ENCODE measurements around the gene C10orf95. TPM values are rescaled to one million over a fixed set of nuclear protein-coding genes. Genes with fewer than 3 reads are reported as not detected.

The C10orf95 gene
- total and polyA plus RNA-seq, 2 donors (not counting 1 experiment from before 2014, with no cell fraction given): 0.32 to 0.63 TPM

DNA sequence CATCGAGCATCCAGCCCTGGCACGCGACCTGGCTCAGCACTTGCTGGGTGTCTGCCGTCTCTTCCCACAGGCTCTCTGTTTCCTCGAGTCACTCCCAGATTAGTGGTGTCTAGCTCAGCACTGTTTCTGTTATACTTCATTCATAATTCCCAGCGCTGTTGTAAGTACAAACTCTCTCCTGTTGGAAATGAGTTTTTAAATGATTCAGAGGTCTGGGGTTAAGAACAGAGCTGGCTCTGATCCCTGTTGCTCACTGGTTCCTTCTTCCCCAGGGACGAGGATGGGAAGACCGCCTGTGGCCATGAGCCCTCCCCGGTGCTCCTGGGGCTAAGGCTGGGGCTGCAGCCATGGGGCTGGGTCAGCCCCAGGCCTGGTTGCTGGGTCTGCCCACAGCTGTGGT is 17.3 kb upstream of the C10orf95 start:
- H3K9me3 Mint-ChIP-seq (ENCODE audit: insufficient read depth): no peaks in the 10 kb centered on the region

DNA sequence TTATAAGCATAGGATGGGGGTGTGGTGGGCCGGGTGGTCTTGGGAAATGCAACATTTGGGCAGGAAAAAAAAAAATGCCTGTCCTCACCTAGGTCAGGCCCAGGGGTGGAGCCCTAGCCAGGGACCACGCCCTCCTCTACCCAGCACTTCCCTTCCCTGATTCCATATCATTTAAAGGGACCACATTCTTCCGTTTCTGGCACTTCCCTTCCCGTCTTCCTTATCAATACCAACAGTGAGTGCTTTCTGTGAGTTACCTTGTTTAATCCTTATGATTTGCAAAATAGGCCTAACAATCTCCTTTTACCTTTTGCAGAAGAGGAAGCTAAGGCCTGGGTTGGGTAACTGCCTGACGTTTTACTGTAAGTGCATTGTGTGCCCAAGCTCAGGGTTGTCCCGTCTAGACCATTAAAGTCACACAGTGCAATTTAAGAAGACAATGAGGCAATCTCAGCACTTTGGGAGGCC is 16.7 kb upstream of the C10orf95 start:
- DNase-seq (no peak), ATAC-seq (ENCODE audit: low read depth) (no peak)
- no peak overlapping the region for H3K4me3 Mint-ChIP-seq
- ChIA-PET CTCF (interaction anchor here (5.5 kb wide), 1 partner anchor 11 kb away, joined by 22 read pairs; no protein-coding TSS in a partner anchor), POLR2A (no interaction called here)
- no peaks in the 10 kb centered on the region for H3K9me3 Mint-ChIP-seq (ENCODE audit: insufficient read depth)
- peaks cover 0 to under 1% of the 10 kb centered on the region in 2 donors for H3K4me1 ChIP-seq (ENCODE audit: control insufficient read depth in 2 of 2, insufficient read depth in 2 of 2, low read length in 2 of 2)
- intact Hi-C loops (cut with micrococcal nuclease): no loop called here
- H3K27me3 Mint-ChIP-seq: no peaks in the 10 kb centered on the region
- no peaks in the 10 kb centered on the region for H3K79me2 ChIP-seq (ENCODE audit: control insufficient read depth, insufficient read depth, low read length)
- peaks cover 5% of the 10 kb centered on the region for H3K4me1 Mint-ChIP-seq
- H3K36me3 ChIP-seq (replicated peaks in 1 of 2; ENCODE audit: control extremely low read depth in 1 of 2, control insufficient read depth in 1 of 2, extremely low read depth in 1 of 2, insufficient read depth in 2 of 2, low read length in 1 of 2): no peaks in the 10 kb centered on the region
- WGBS (ENCODE audit: insufficient coverage): 72% methylated on average over 2 of the region's 6 CpGs
- no peak overlapping the region for H3K27ac ChIP-seq (ENCODE audit: low read length in 2 of 2)
- no peaks in the 10 kb centered on the region for H3K27me3 ChIP-seq (replicated peaks in 1 of 4; ENCODE audit: control extremely low read depth in 1 of 4, control insufficient read depth in 3 of 4, insufficient read depth in 4 of 4, low read length in 3 of 4)
- H4K20me1 ChIP-seq (ENCODE audit: control insufficient read depth, insufficient read depth, low read length, poor library complexity, severe bottlenecking): no peaks in the 10 kb centered on the region
- no peak overlapping the region for H3K4me3 ChIP-seq (ENCODE audit: control extremely low read depth in 1 of 5, extremely low read depth in 1 of 5, insufficient read depth in 1 of 5, low read depth in 2 of 5, low read length in 4 of 5)
- H3K9ac ChIP-seq (ENCODE audit: low read length): no peak overlapping the region
- H3K4me2 ChIP-seq (replicated peaks; ENCODE audit: low read depth, low read length, poor library complexity, severe bottlenecking): no peak overlapping the region
- H2AFZ ChIP-seq (ENCODE audit: insufficient read depth, low read depth, low read length, poor library complexity, severe bottlenecking): no peak overlapping the region
- TF ChIP-seq EZH2 (IDR thresholded peaks at IDR 0.05; ENCODE audit: borderline replicate concordance, insufficient read depth, low read depth, low read length, poor library complexity, severe bottlenecking) (no peak), CTCF (IDR thresholded peaks at IDR 0.05) (no peak)
- H3K9me3 ChIP-seq (ENCODE audit: control extremely low read depth in 1 of 3, control insufficient read depth in 2 of 3, insufficient read depth in 1 of 3, low read length in 2 of 3): no peaks in the 10 kb centered on the region
- H3K27ac Mint-ChIP-seq: no peak overlapping the region

More for the DNA sequence above, 17.3 kb upstream of the C10orf95 start:
- H3K4me3 ChIP-seq (ENCODE audit: control extremely low read depth in 1 of 5, extremely low read depth in 1 of 5, insufficient read depth in 1 of 5, low read depth in 2 of 5, low read length in 4 of 5): no peak overlapping the region
- H3K36me3 ChIP-seq (replicated peaks in 1 of 2; ENCODE audit: control extremely low read depth in 1 of 2, control insufficient read depth in 1 of 2, extremely low read depth in 1 of 2, insufficient read depth in 2 of 2, low read length in 1 of 2): no peaks in the 10 kb centered on the region
- no peaks in the 10 kb centered on the region for H4K20me1 ChIP-seq (ENCODE audit: control insufficient read depth, insufficient read depth, low read length, poor library complexity, severe bottlenecking)
- TF ChIP-seq EZH2 (IDR thresholded peaks at IDR 0.05; ENCODE audit: borderline replicate concordance, insufficient read depth, low read depth, low read length, poor library complexity, severe bottlenecking) (no peak), CTCF (IDR thresholded peaks at IDR 0.05) (no peak)
- H3K27me3 ChIP-seq (replicated peaks in 1 of 4; ENCODE audit: control extremely low read depth in 1 of 4, control insufficient read depth in 3 of 4, insufficient read depth in 4 of 4, low read length in 3 of 4): no peaks in the 10 kb centered on the region
- Mint-ChIP-seq H3K4me1 (no peaks in the 10 kb centered on the region), H3K27ac (no peak overlapping the region), H3K27me3 (no peaks in the 10 kb centered on the region), H3K4me3 (no peak overlapping the region)
- H3K27ac ChIP-seq (ENCODE audit: low read length in 2 of 2): no peak overlapping the region
- ChIA-PET CTCF (interaction anchor here (5.5 kb wide), 1 partner anchor 10 kb away, joined by 22 read pairs; no protein-coding TSS in a partner anchor), POLR2A (no interaction called here)
- H3K4me1 ChIP-seq (ENCODE audit: control insufficient read depth in 2 of 2, insufficient read depth in 2 of 2, low read length in 2 of 2): no peaks in the 10 kb centered on the region
- no peaks in the 10 kb centered on the region for H3K79me2 ChIP-seq (ENCODE audit: control insufficient read depth, insufficient read depth, low read length)
- H3K9me3 ChIP-seq (ENCODE audit: control extremely low read depth in 1 of 3, control insufficient read depth in 2 of 3, insufficient read depth in 1 of 3, low read length in 2 of 3): no peaks in the 10 kb centered on the region
- ATAC-seq (ENCODE audit: low read depth) (no peak), DNase-seq (no peak)
- H2AFZ ChIP-seq (ENCODE audit: insufficient read depth, low read depth, low read length, poor library complexity, severe bottlenecking): no peak overlapping the region
- no peak overlapping the region for H3K4me2 ChIP-seq (replicated peaks; ENCODE audit: low read depth, low read length, poor library complexity, severe bottlenecking)
- intact Hi-C loops (cut with micrococcal nuclease): no loop called here
- 100% methylated on average over 4 of the region's 9 CpGs for WGBS (ENCODE audit: insufficient coverage)
- H3K9ac ChIP-seq (ENCODE audit: low read length): no peak overlapping the region

Data from B cell (primary cell).